Fibroblast of lung (primary cell): ENCODE data around the gene SMARCA2. TPM values are rescaled to one million over a fixed set of nuclear protein-coding genes. Genes with fewer than 3 reads are reported as not detected.

ENCODE experiments used
- DNase-seq, 2 donors: peaks; one replicate each; pipeline versions ENCODE4 v3.0.0 to v3.0.0-alpha.2; 2010; ENCODE audit warnings: low read depth in 2 of 2
- H2AFZ ChIP-seq: 2 replicates; pipeline ENCODE4 v1.5.1; 2012; ENCODE audit warnings: low read length, control low read depth, inconsistent platforms
- H3K27ac ChIP-seq: 2 replicates; pipeline ENCODE4 v1.5.1; 2011; ENCODE audit warnings: low read length, control low read depth; ENCODE audit not compliant: insufficient read depth
- H3K27me3 ChIP-seq: 2 replicates; pipeline ENCODE4 v1.5.1; 2011; ENCODE audit warnings: mild to moderate bottlenecking, low read length; ENCODE audit not compliant: control insufficient read depth, insufficient read depth
- H3K36me3 ChIP-seq: 2 replicates; pipeline ENCODE4 v1.5.1; 2011; ENCODE audit warnings: low read length; ENCODE audit not compliant: control insufficient read depth, insufficient read depth
- H3K4me1 ChIP-seq: 2 replicates; pipeline ENCODE4 v1.5.1; 2011; ENCODE audit warnings: low read length; ENCODE audit not compliant: control insufficient read depth, insufficient read depth; ENCODE audit errors: extremely low read depth
- H3K4me2 ChIP-seq: 2 replicates; pipeline ENCODE4 v1.5.1; 2011; ENCODE audit warnings: low read length, control low read depth; ENCODE audit not compliant: insufficient read depth; ENCODE audit errors: extremely low read depth
- H3K4me3 ChIP-seq, 4 experiments: fragments of 200-600 bp in 1 of 4; sonication (generic) in 1 of 4; replicated peaks in 1 of 4; 2 replicates each; pipeline ENCODE4 v1.5.1; 2011 to 2016; ENCODE audit warnings: low read length in 4 of 4, low read depth in 3 of 4, mild to moderate bottlenecking in 3 of 4, control low read depth in 2 of 4, inconsistent platforms in 1 of 4, mixed read lengths in 1 of 4; ENCODE audit not compliant: insufficient read depth in 1 of 4; ENCODE audit errors: control extremely low read depth in 1 of 4
- H3K79me2 ChIP-seq: 2 replicates; pipeline ENCODE4 v1.5.1; 2012; ENCODE audit warnings: mild to moderate bottlenecking, low read length, inconsistent platforms; ENCODE audit not compliant: control insufficient read depth, insufficient read depth
- H3K9ac ChIP-seq: 2 replicates; pipeline ENCODE4 v1.5.1; 2011; ENCODE audit warnings: mild to moderate bottlenecking, low read length, control low read depth; ENCODE audit not compliant: insufficient read depth
- H3K9me3 ChIP-seq: 2 replicates; pipeline ENCODE4 v1.5.1; 2012; ENCODE audit warnings: low read depth, low read length; ENCODE audit not compliant: control insufficient read depth, insufficient read depth
- H4K20me1 ChIP-seq: 2 replicates; pipeline ENCODE4 v1.5.1; 2011; ENCODE audit warnings: low read length; ENCODE audit not compliant: control insufficient read depth, insufficient read depth; ENCODE audit errors: extremely low read depth
- EZH2 ChIP-seq: IDR thresholded peaks from 2 replicates; pipeline ENCODE4 v1.5.1; 2012; ENCODE audit warnings: low read length, control low read depth, mild to moderate bottlenecking; ENCODE audit errors: missing control alignments
- polyA plus RNA-seq, 2 donors: library from polyadenylated mRNA; depleted of rRNA in 1 of 2; stranded (reverse) in 1 of 2; unstranded in 1 of 2; fragments of >200 nt; gene quantifications; 2 replicates each; pipeline ENCODE4 v1.2.1, GENCODE V29; 2011 to 2012; ENCODE audit warnings: missing spikeins in 1 of 2
- total RNA-seq: library from RNA; depleted of rRNA; stranded (reverse); fragments of >200 nt; gene quantifications from 2 replicates; pipeline ENCODE4 v1.2.1, GENCODE V29; 2014
- TF ChIP-seq, protein P1 (sequence below), 2 donors: IDR thresholded peaks in 1 of 2; conservative IDR thresholded peaks in 1 of 2; 1 replicate in 1 of 2; 2 replicates in 1 of 2; pipeline ENCODE4 v1.5.1; 2011 to 2012; ENCODE audit warnings: low read length in 2 of 2, control low read depth in 1 of 2, inconsistent platforms in 1 of 2, low read depth in 1 of 2, mild to moderate bottlenecking in 1 of 2

Gene SMARCA2
- total and polyA plus RNA-seq, 2 donors (not counting 1 experiment from before 2014, with no cell fraction given), result 36.8 to 62.3 TPM

DNA sequence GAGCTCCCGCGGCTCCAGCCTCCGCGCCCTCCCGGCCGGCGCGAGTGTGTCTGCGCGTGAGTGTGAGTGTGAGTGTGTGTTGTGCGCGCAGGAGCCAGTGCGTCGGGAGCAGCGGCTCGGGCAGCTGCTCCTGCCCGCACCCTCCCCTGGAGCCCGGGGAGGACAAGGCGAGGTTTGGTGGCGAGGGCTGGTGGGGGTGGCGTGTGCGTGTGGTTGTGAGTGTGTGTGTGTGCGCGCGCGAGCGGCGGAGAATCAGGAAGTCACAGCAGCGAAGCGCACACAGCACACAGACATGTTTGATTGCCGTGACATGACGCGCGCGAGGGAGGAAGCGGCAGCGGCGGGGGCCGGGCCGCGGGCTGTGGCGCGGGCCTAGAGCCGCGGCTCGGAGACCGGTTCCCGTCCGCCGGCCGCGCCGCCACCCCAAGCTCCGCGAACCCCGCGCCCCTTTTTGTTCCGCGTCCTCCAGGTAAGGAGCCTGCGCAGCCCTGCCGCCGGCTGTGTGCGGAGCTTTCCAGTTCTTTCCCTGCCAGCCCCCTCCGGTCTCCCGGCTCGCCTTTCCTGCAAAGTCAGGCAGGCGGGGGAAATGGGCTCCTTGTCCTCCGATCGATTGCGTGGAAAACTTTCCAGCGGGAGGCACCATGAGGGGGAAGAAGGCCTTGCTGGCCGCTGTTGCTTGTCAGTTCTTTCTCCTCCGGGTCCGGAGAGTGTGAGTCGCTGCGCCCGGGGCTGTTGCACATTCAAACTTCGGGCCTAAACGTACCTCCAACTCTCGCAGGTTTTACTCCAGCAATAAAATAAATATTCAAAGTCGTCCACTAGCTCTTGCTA, 2.4 kb downstream of the SMARCA2 start:
- H3K36me3 ChIP-seq, result no peaks in the 10 kb centered on the region
- TF ChIP-seq, protein P1, sequence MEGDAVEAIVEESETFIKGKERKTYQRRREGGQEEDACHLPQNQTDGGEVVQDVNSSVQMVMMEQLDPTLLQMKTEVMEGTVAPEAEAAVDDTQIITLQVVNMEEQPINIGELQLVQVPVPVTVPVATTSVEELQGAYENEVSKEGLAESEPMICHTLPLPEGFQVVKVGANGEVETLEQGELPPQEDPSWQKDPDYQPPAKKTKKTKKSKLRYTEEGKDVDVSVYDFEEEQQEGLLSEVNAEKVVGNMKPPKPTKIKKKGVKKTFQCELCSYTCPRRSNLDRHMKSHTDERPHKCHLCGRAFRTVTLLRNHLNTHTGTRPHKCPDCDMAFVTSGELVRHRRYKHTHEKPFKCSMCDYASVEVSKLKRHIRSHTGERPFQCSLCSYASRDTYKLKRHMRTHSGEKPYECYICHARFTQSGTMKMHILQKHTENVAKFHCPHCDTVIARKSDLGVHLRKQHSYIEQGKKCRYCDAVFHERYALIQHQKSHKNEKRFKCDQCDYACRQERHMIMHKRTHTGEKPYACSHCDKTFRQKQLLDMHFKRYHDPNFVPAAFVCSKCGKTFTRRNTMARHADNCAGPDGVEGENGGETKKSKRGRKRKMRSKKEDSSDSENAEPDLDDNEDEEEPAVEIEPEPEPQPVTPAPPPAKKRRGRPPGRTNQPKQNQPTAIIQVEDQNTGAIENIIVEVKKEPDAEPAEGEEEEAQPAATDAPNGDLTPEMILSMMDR (conservative IDR thresholded peaks at IDR 0.05 in 1 of 2, IDR thresholded peaks at IDR 0.05 in 1 of 2; ENCODE audit: low read depth in 1 of 2, low read length in 2 of 2), result no peak
- no peak for TF ChIP-seq EZH2
- H3K79me2 ChIP-seq, result peaks cover 30% of the 10 kb centered on the region
- peak; percentile 80 to 88 for DNase-seq
- H3K27me3 ChIP-seq, result no peaks in the 10 kb centered on the region
- H3K27ac ChIP-seq, result peak overlapping the region; percentile 89
- peaks cover 11% of the 10 kb centered on the region for H3K4me1 ChIP-seq
- peak overlapping the region; percentile 88 for H3K4me2 ChIP-seq
- H4K20me1 ChIP-seq, result no peaks in the 10 kb centered on the region
- peak overlapping the region; percentile 82 for H2AFZ ChIP-seq
- H3K9ac ChIP-seq, result peak overlapping the region; percentile 76
- H3K9me3 ChIP-seq, result no peaks in the 10 kb centered on the region
- H3K4me3 ChIP-seq, result peak overlapping the region; percentile 81 to 94 (median 90)

DNA sequence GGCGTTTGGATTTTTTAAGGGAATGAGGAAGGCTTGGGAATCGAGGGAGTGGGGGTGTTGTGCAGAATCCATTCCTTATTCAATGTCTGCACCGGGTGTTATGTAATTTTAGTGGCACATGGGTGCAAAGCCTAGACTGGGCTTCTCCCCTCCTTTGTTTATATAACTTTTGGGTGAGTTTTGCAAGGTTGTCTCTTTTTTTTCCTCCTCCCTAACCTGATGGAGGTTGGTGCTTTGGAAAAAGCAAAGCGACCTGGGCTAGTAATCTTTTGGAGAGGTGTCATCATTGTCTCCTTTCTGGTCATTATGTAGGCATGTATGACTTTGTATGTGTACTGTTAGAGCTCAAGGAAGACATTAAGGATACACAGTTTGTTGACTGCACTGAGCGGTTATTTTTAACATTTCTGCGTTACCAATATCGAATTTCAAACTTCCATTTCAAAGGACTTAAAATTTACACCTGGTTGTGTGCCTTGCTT, 3.1 kb downstream of the SMARCA2 start:
- no peak for DNase-seq
- no peaks in the 10 kb centered on the region for H3K27me3 ChIP-seq
- peak overlapping the region; percentile 82 for H2AFZ ChIP-seq
- peak overlapping the region; percentile 89 for H3K27ac ChIP-seq
- H3K9ac ChIP-seq, result peak overlapping the region; percentile 76
- H3K79me2 ChIP-seq, result peaks cover 30% of the 10 kb centered on the region
- no peaks in the 10 kb centered on the region for H4K20me1 ChIP-seq
- no peaks in the 10 kb centered on the region for H3K36me3 ChIP-seq
- H3K4me3 ChIP-seq, result peak overlapping the region; percentile 81 to 94 (median 90)
- H3K9me3 ChIP-seq, result no peaks in the 10 kb centered on the region
- H3K4me1 ChIP-seq, result peaks cover 11% of the 10 kb centered on the region
- TF ChIP-seq, protein P1 (conservative IDR thresholded peaks at IDR 0.05 in 1 of 2, IDR thresholded peaks at IDR 0.05 in 1 of 2; ENCODE audit: low read depth in 1 of 2, low read length in 2 of 2), result no peak
- no peak for TF ChIP-seq EZH2
- peak overlapping the region; percentile 88 for H3K4me2 ChIP-seq

DNA sequence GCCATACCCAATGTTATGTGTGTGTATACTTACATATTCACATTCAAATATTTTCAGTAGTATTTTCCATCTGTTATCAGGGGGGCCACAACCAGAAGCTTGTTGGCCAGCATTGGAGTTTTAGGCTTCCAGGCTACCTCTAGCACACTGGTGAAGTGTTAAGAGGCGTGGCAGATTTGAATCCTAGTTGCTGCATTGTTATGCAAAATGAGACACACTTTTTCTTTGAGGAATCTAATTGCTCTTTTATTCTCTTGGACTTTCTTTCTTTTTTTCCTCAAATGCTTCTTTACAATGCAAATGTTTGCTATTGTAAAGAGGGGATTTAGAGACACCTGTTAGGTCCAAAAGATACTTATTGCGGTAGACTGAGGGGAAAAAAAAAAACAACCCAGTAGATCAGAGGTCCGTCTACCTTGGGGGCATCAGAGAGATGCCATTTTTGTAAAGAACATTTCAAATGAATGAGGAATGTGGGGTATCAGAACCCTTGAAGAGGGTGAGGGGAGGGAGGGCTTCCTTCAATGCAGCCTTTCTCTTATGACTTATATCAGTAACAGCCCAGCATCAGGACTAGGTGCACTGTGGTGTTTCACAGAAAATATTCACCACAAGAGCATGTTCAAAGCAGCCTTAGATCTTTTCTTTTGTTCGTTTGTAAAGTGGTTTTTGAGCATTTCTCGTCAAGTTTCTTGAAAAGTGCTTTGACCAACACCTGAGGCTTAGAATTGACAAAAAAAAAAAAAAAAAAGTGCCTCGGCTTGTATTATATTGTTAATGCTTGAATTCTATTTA, 3.8 kb downstream of the SMARCA2 start:
- H2AFZ ChIP-seq, result no peak overlapping the region
- no peaks in the 10 kb centered on the region for H3K9me3 ChIP-seq
- H4K20me1 ChIP-seq, result no peaks in the 10 kb centered on the region
- H3K27ac ChIP-seq, result no peak overlapping the region
- TF ChIP-seq, protein P1 (conservative IDR thresholded peaks at IDR 0.05 in 1 of 2, IDR thresholded peaks at IDR 0.05 in 1 of 2; ENCODE audit: low read depth in 1 of 2, low read length in 2 of 2), result no peak
- TF ChIP-seq EZH2, result no peak
- H3K27me3 ChIP-seq, result no peaks in the 10 kb centered on the region
- no peak overlapping the region for H3K9ac ChIP-seq
- H3K4me3 ChIP-seq, result peak overlapping the region; percentile 81 to 94 (median 90)
- peaks cover 30% of the 10 kb centered on the region for H3K79me2 ChIP-seq
- DNase-seq, result no peak
- no peaks in the 10 kb centered on the region for H3K36me3 ChIP-seq
- H3K4me2 ChIP-seq, result peak overlapping the region; percentile 88
- H3K4me1 ChIP-seq, result peaks cover 7% of the 10 kb centered on the region
